ENCODE data around the gene ARHGAP6. TPM values are rescaled to one million over a fixed set of nuclear protein-coding genes. Genes with fewer than 3 reads are reported as not detected.

ARHGAP6 gene
- total and polyA plus RNA-seq, 7 donors, result 1.8 to 20.6 (median 6.4) TPM

GRCh38 chrX:11553594-11553993 is 112.1 kb downstream of the ARHGAP6 start:
- H3K9me3 ChIP-seq, result no peaks in the 10 kb centered on the region
- no peaks in the 10 kb centered on the region for H3K36me3 ChIP-seq (ENCODE audit: insufficient read depth in 1 of 2, low read depth in 1 of 2)
- no peaks in the 10 kb centered on the region for H3K4me1 ChIP-seq
- H3K4me3 ChIP-seq, result no peak overlapping the region
- TF ChIP-seq CTCF (IDR thresholded peaks at IDR 0.05), result no peak
- H3K27me3 ChIP-seq (ENCODE audit: insufficient read depth in 3 of 3, low read length in 2 of 3), result no peaks in the 10 kb centered on the region
- DNase-seq (no peak), ATAC-seq (no peak)
- intact Hi-C loops (cut with DNase I), result no loop called here
- no peak overlapping the region for H3K27ac ChIP-seq
- 88 to 96% (median 88%) methylated on average over 1 of the region's 1 CpG for WGBS, 3 donors

- TF ChIP-seq CTCF (IDR thresholded peaks at IDR 0.05), result no peak
- Histone ChIP-seq H3K9me3 (peaks cover 10% of the 10 kb centered on the region), H3K27me3 (ENCODE audit: insufficient read depth in 3 of 3, low read length in 2 of 3) (no peaks in the 10 kb centered on the region), H3K36me3 (ENCODE audit: insufficient read depth in 1 of 2, low read depth in 1 of 2) (no peaks in the 10 kb centered on the region), H3K27ac (no peak overlapping the region), H3K4me3 (no peak overlapping the region), H3K4me1 (no peaks in the 10 kb centered on the region)
- intact Hi-C loops (cut with DNase I), result no loop called here
- 89 to 100% (median 95%) methylated on average over 1 of the region's 1 CpG for WGBS, 3 donors
- DNase-seq (no peak), ATAC-seq (no peak)
Measured at GRCh38 chrX:11551151-11551550, 114.6 kb downstream of the ARHGAP6 start.

- no peak for TF ChIP-seq CTCF (IDR thresholded peaks at IDR 0.05)
- Histone ChIP-seq H3K27ac (no peak overlapping the region), H3K9me3 (peaks cover 10% of the 10 kb centered on the region), H3K4me1 (no peaks in the 10 kb centered on the region), H3K36me3 (ENCODE audit: insufficient read depth in 1 of 2, low read depth in 1 of 2) (no peaks in the 10 kb centered on the region), H3K4me3 (no peak overlapping the region), H3K27me3 (ENCODE audit: insufficient read depth in 3 of 3, low read length in 2 of 3) (peaks cover 0 to 7% (median 0%) of the 10 kb centered on the region in 3 donors)
- intact Hi-C loops (cut with DNase I), result no loop called here
- DNase-seq (no peak), ATAC-seq (peak; percentile 65 to 81 (median 79))
- 25 to 29% (median 25%) methylated on average over 2 of the region's 2 CpGs for WGBS, 3 donors
Measured at GRCh38 chrX:11546917-11547316, 118.8 kb downstream of the ARHGAP6 start.

GRCh38 chrX:11543249-11543648 is 122.5 kb downstream of the ARHGAP6 start:
- H3K27ac ChIP-seq, result no peak overlapping the region
- no peaks in the 10 kb centered on the region for H3K36me3 ChIP-seq (ENCODE audit: insufficient read depth in 1 of 2, low read depth in 1 of 2)
- peaks cover 0 to 7% (median 0%) of the 10 kb centered on the region in 3 donors for H3K27me3 ChIP-seq (ENCODE audit: insufficient read depth in 3 of 3, low read length in 2 of 3)
- intact Hi-C loops (cut with DNase I), result no loop called here
- TF ChIP-seq CTCF (IDR thresholded peaks at IDR 0.05), result no peak
- DNase-seq (no peak), ATAC-seq (no peak)
- H3K9me3 ChIP-seq, result peaks cover 10% of the 10 kb centered on the region
- peaks cover 2% of the 10 kb centered on the region for H3K4me1 ChIP-seq
- WGBS, 3 donors, result 74 to 94% (median 82%) methylated on average over 1 of the region's 1 CpG
- H3K4me3 ChIP-seq, result no peak overlapping the region

- Histone ChIP-seq H3K4me3 (no peak overlapping the region), H3K4me1 (peaks cover 7% of the 10 kb centered on the region), H3K27me3 (ENCODE audit: insufficient read depth in 3 of 3, low read length in 2 of 3) (peaks cover 0 to 7% (median 0%) of the 10 kb centered on the region in 3 donors), H3K9me3 (no peaks in the 10 kb centered on the region), H3K27ac (peak overlapping the region; percentile 28), H3K36me3 (ENCODE audit: insufficient read depth in 1 of 2, low read depth in 1 of 2) (no peaks in the 10 kb centered on the region)
- ATAC-seq (peak in 3 of 4 donors; percentile 35 to 47 (median 38)), DNase-seq (no peak)
- 79 to 100% (median 89%) methylated on average over 1 of the region's 1 CpG for WGBS, 3 donors
- no peak for TF ChIP-seq CTCF (IDR thresholded peaks at IDR 0.05)
- intact Hi-C loops (cut with DNase I), result no loop called here
Measured at GRCh38 chrX:11541510-11541909, 124.2 kb downstream of the ARHGAP6 start.
